OCI-LY1 (cell line): ENCODE results near the gene SLCO1A2.
"Not testable (repeated sequence)": the region's sequence is repeated elsewhere in the genome, so short reads cannot be mapped to it uniquely, and the experiment has no call there.

ENCODE experiments used
- H2AFZ ChIP-seq: fragments of 200-600 bp; sonication (generic), shearing (Covaris generic); 2 replicates; pipeline ENCODE4 v1.6.0; 2014; ENCODE audit warnings: antibody characterized with exemption, mild to moderate bottlenecking, low read length
- H3F3A ChIP-seq: fragments of 200-600 bp; sonication (generic), shearing (Covaris generic); 2 replicates; pipeline ENCODE4 v1.6.0; 2014; ENCODE audit warnings: mild to moderate bottlenecking, antibody characterized with exemption, low read length, moderate library complexity; ENCODE audit not compliant: insufficient read depth
- H3K27ac ChIP-seq: fragments of 200-600 bp; sonication (generic); 2 replicates; pipeline ENCODE4 v1.5.1; 2014; ENCODE audit warnings: low read length, mixed run types, mild to moderate bottlenecking, low read depth; ENCODE audit not compliant: poor library complexity, severe bottlenecking
- H3K27me3 ChIP-seq: fragments of 200-600 bp; sonication (generic); 2 replicates; pipeline ENCODE4 v1.6.0; 2014; ENCODE audit warnings: antibody characterized with exemption, mild to moderate bottlenecking, low read length, moderate library complexity; ENCODE audit not compliant: insufficient read depth
- H3K36me3 ChIP-seq: fragments of 200-600 bp; sonication (generic); 2 replicates; pipeline ENCODE4 v1.6.1; 2014; ENCODE audit warnings: mild to moderate bottlenecking, antibody characterized with exemption, low read length, moderate library complexity, mixed read lengths; ENCODE audit not compliant: insufficient read depth
- H3K4me1 ChIP-seq: fragments of 200-600 bp; sonication (generic); 2 replicates; pipeline ENCODE4 v1.5.1; 2014; ENCODE audit warnings: mild to moderate bottlenecking, low read length, moderate library complexity; ENCODE audit not compliant: insufficient read depth, severe bottlenecking
- H3K4me2 ChIP-seq: fragments of 200-600 bp; sonication (generic), shearing (Covaris generic); 2 replicates; pipeline ENCODE4 v1.6.1; 2014; ENCODE audit warnings: low read length
- H3K4me3 ChIP-seq: fragments of 200-600 bp; sonication (generic); 2 replicates; pipeline ENCODE4 v1.5.1; 2014; ENCODE audit warnings: low read length, low read depth, mild to moderate bottlenecking, mixed read lengths; ENCODE audit not compliant: poor library complexity, severe bottlenecking
- H3K79me2 ChIP-seq: fragments of 200-600 bp; shearing (Covaris generic); 2 replicates; pipeline ENCODE4 v1.6.1; 2016; ENCODE audit warnings: mixed run types, low read length, mixed read lengths; ENCODE audit not compliant: insufficient read depth
- H3K9ac ChIP-seq: fragments of 200-600 bp; sonication (generic), shearing (Covaris generic); 2 replicates; pipeline ENCODE4 v1.6.1; 2014; ENCODE audit warnings: mild to moderate bottlenecking, low read length, mixed read lengths
- H3K9me2 ChIP-seq: fragments of 200-600 bp; sonication (generic), shearing (Covaris generic); 2 replicates; pipeline ENCODE4 v1.6.1; 2014; ENCODE audit warnings: low read depth, mild to moderate bottlenecking, low read length, mixed read lengths
- H3K9me3 ChIP-seq: fragments of 200-600 bp; shearing (Covaris generic); 2 replicates; pipeline ENCODE4 v1.6.1; 2014; ENCODE audit warnings: low read length, mixed read lengths
- H4K20me1 ChIP-seq: fragments of 200-600 bp; sonication (generic), shearing (Covaris generic); 2 replicates; pipeline ENCODE4 v1.6.0; 2016; ENCODE audit warnings: mild to moderate bottlenecking, low read length; ENCODE audit not compliant: insufficient read depth
- EZH2 ChIP-seq: fragments of 200-600 bp; sonication (generic), shearing (Covaris generic); IDR thresholded peaks from 2 replicates; pipeline ENCODE4 v1.8.0; 2017; ENCODE audit warnings: borderline replicate concordance, mixed run types, mild to moderate bottlenecking, antibody characterized with exemption, low read length, moderate library complexity, mixed read lengths
- TF ChIP-seq, protein P1 (sequence below): fragments of 200-600 bp; sonication (generic), shearing (Covaris generic); IDR thresholded peaks from 2 replicates; pipeline ENCODE4 v1.5.1; 2017; ENCODE audit warnings: mild to moderate bottlenecking, antibody characterized with exemption, low read length, moderate library complexity, mixed read lengths

Gene SLCO1A2

DNA sequence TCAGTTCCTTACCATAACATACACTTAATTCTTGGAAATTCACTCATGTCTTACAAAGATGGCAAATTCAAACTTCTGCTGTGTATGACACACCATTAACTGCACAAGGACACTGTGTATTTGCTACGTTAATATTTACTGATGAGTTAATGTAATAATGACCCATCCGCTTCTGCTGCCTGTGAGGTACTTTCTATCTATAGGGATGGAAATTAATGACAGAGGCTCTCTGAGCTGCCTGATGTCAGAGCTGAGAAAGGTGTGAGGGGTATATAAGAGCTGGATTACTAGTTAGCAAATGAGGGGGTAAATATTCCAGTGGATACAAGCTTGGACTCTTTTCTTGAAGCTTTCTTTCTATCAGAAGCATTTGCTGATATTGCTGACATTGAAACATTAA, 37.9 kb upstream of the SLCO1A2 start, which contains the start of gene IAPP:
Gene IAPP (plus strand): TSS at position 301 of the 400 bp plus-strand sequence. CDS start 450 bp downstream, outside the sequence.
- Histone ChIP-seq H3K9me3 (no peaks in the 10 kb centered on the region), H3K4me1 (no peaks in the 10 kb centered on the region), H3F3A (no peaks in the 10 kb centered on the region), H2AFZ (no peak within 1 kb of the TSS), H3K9ac (no peak within 1 kb of the TSS), H3K4me3 (no peak within 1 kb of the TSS), H3K9me2 (no peaks in the 10 kb centered on the region), H3K36me3 (no peaks in the 10 kb centered on the region), H3K27ac (no peak within 1 kb of the TSS), H3K27me3 (no peaks in the 10 kb centered on the region), H3K4me2 (no peak within 1 kb of the TSS), H3K79me2 (no peaks in the 10 kb centered on the region), H4K20me1 (no peaks in the 10 kb centered on the region)
- TF ChIP-seq EZH2, result no peak
- TF ChIP-seq, protein P1, sequence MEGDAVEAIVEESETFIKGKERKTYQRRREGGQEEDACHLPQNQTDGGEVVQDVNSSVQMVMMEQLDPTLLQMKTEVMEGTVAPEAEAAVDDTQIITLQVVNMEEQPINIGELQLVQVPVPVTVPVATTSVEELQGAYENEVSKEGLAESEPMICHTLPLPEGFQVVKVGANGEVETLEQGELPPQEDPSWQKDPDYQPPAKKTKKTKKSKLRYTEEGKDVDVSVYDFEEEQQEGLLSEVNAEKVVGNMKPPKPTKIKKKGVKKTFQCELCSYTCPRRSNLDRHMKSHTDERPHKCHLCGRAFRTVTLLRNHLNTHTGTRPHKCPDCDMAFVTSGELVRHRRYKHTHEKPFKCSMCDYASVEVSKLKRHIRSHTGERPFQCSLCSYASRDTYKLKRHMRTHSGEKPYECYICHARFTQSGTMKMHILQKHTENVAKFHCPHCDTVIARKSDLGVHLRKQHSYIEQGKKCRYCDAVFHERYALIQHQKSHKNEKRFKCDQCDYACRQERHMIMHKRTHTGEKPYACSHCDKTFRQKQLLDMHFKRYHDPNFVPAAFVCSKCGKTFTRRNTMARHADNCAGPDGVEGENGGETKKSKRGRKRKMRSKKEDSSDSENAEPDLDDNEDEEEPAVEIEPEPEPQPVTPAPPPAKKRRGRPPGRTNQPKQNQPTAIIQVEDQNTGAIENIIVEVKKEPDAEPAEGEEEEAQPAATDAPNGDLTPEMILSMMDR, result no peak

- Histone ChIP-seq H3K4me1 (no peaks in the 10 kb centered on the region), H3K9me2 (no peaks in the 10 kb centered on the region), H3F3A (no peaks in the 10 kb centered on the region), H2AFZ (no peak overlapping the region), H3K36me3 (no peaks in the 10 kb centered on the region), H3K9ac (no peak overlapping the region), H3K4me3 (no peak overlapping the region), H4K20me1 (no peaks in the 10 kb centered on the region), H3K27me3 (no peaks in the 10 kb centered on the region), H3K9me3 (no peaks in the 10 kb centered on the region), H3K4me2 (no peak overlapping the region), H3K79me2 (no peaks in the 10 kb centered on the region), H3K27ac (no peak overlapping the region)
- TF ChIP-seq EZH2, result no peak
- TF ChIP-seq, protein P1, result no peak
Measured at GRCh38 chr12:21370845-21371449, 36.2 kb upstream of the SLCO1A2 start.

DNA sequence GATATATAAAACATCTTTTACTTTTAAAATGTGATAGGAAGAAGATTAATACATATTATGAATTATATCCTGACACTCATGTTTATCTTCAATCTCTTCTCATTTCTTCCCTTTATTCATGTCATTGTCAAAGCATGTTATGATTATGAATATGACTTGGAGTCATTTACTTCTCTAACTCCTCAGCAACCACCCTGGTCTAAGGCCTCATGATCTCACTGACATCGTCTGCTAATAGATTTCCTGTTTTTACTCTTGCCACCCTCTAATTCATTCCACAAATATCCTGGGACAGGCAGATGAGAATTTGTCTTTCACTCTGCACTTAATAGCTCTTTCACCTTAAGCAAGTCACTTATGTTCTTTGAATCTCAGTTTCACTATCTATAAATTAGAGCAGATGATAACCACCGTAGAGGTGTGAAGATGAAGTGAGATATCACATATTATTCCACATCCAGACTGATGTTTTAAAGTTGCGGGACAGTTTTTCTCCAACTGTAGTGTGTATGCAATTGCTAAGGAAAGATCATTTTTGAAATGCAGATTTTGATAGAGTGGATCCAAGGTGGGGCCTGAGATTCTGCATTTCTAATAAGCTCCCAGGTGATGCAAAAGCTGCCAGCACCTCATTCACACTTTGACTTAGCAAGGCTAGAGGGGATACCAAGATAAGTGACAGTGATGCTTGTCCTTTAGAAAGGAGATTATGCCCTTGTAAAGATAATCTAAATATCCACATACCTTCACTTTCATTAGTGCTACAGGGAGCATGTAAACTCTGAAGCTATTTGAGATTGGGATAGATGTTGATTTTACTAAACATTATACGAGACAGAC, 34.6 kb upstream of the SLCO1A2 start:
- H3K27ac ChIP-seq, result no peak overlapping the region
- no peaks in the 10 kb centered on the region for H3K9me2 ChIP-seq
- no peaks in the 10 kb centered on the region for H4K20me1 ChIP-seq
- no peaks in the 10 kb centered on the region for H3K4me1 ChIP-seq
- H3K4me3 ChIP-seq, result no peak overlapping the region
- no peak for TF ChIP-seq EZH2
- no peak overlapping the region for H3K9ac ChIP-seq
- no peaks in the 10 kb centered on the region for H3K9me3 ChIP-seq
- H2AFZ ChIP-seq, result no peak overlapping the region
- H3K79me2 ChIP-seq, result no peaks in the 10 kb centered on the region
- H3K27me3 ChIP-seq, result no peaks in the 10 kb centered on the region
- H3K36me3 ChIP-seq, result no peaks in the 10 kb centered on the region
- no peaks in the 10 kb centered on the region for H3F3A ChIP-seq
- no peak overlapping the region for H3K4me2 ChIP-seq

GRCh38 chr12:21360632-21361031, 25.9 kb upstream of the SLCO1A2 start:
- not testable (repeated sequence) for H3K36me3 ChIP-seq, H3F3A ChIP-seq, H3K9me3 ChIP-seq, H3K27me3 ChIP-seq, H3K9me2 ChIP-seq, H3K4me2 ChIP-seq, H3K4me1 ChIP-seq, H3K4me3 ChIP-seq, H2AFZ ChIP-seq, H4K20me1 ChIP-seq, H3K9ac ChIP-seq, H3K27ac ChIP-seq, H3K79me2 ChIP-seq
